IMR-90 (cell line): ENCODE data around the gene SREK1IP1. TPM values are rescaled to one million over a fixed set of nuclear protein-coding genes. Genes with fewer than 3 reads are reported as not detected.

Experiments
- ATAC-seq: fragments of 200-7000 bp; cut with Tn5 transposase; 2 replicates; pipeline ENCODE4 v1.9.1; 2020; ENCODE audit warnings: low read depth, mild to moderate bottlenecking, moderate library complexity
- BruUV-seq: library from RNA; stranded (reverse); fragments of 400-500 nt; replicated peaks from 2 replicates; lab custom pipeline; 2021; lab: Mats Ljungman, UMichigan
- CTCF ChIA-PET: fragments of 300-600 bp; formaldehyde crosslinking; extraction: SDS; loops from one replicate; lab custom pipeline; 2021; ENCODE audit warnings: antibody characterized with exemption; lab: Yijun Ruan, JAX
- POLR2A ChIA-PET: fragments of 300-600 bp; sonication (Branson Sonifier 250); formaldehyde crosslinking; loops from one replicate; lab custom pipeline; 2022; ENCODE audit warnings: antibody characterized with exemption; ENCODE audit not compliant: unreplicated experiment; lab: Charles Lee
- DNase-seq: peaks from one replicate; pipeline ENCODE4 v3.0.0; 2013
- H2AFZ ChIP-seq: replicated peaks from 2 replicates; pipeline ENCODE3; 2013; ENCODE audit warnings: low read length, mild to moderate bottlenecking; ENCODE audit not compliant: poor library complexity
- H2AK5ac ChIP-seq: 2 replicates; pipeline ENCODE4 v1.6.1; 2013; ENCODE audit warnings: low read depth, low read length, inconsistent platforms
- H2AK9ac ChIP-seq: replicated peaks from 2 replicates; pipeline ENCODE3; 2013; ENCODE audit warnings: mild to moderate bottlenecking, low read depth, low read length, moderate library complexity; ENCODE audit not compliant: poor library complexity
- H2BK120ac ChIP-seq: 2 replicates; pipeline ENCODE4 v1.6.1; 2013; ENCODE audit warnings: low read depth, low read length, inconsistent platforms
- H2BK15ac ChIP-seq: 3 replicates; pipeline ENCODE4 v1.6.1; 2013; ENCODE audit warnings: low read depth, low read length, inconsistent platforms
- H2BK20ac ChIP-seq: 2 replicates; pipeline ENCODE4 v1.6.1; 2013; ENCODE audit warnings: low read depth, mild to moderate bottlenecking, inconsistent platforms, low read length, moderate library complexity
- H2BK5ac ChIP-seq: 2 replicates; pipeline ENCODE4 v1.6.1; 2013; ENCODE audit warnings: mild to moderate bottlenecking, low read depth, low read length, inconsistent platforms; ENCODE audit not compliant: poor library complexity, severe bottlenecking
- H3K14ac ChIP-seq: replicated peaks from 2 replicates; pipeline ENCODE4 v1.6.1; 2013; ENCODE audit warnings: low read depth, low read length, inconsistent platforms
- H3K18ac ChIP-seq: 2 replicates; pipeline ENCODE4 v1.6.1; 2013; ENCODE audit warnings: low read depth, low read length, control low read depth
- H3K23ac ChIP-seq: 2 replicates; pipeline ENCODE4 v1.6.1; 2013; ENCODE audit warnings: low read depth, low read length, inconsistent platforms
- H3K27ac ChIP-seq: 2 replicates; pipeline ENCODE4 v1.5.1; 2013; ENCODE audit warnings: mild to moderate bottlenecking, control low read depth, low read length; ENCODE audit not compliant: insufficient read depth
- H3K27me3 ChIP-seq: 2 replicates; pipeline ENCODE4 v1.6.1; 2013; ENCODE audit warnings: low read length; ENCODE audit not compliant: control insufficient read depth, insufficient read depth
- H3K36me3 ChIP-seq: 2 replicates; pipeline ENCODE4 v1.6.1; 2013; ENCODE audit warnings: low read length, mixed read lengths; ENCODE audit not compliant: control insufficient read depth, insufficient read depth
- H3K4ac ChIP-seq: 2 replicates; pipeline ENCODE4 v1.6.1; 2013; ENCODE audit warnings: low read depth, low read length, inconsistent platforms
- H3K4me1 ChIP-seq: 2 replicates; pipeline ENCODE4 v1.6.1; 2013; ENCODE audit warnings: low read length, mixed read lengths; ENCODE audit not compliant: control insufficient read depth, insufficient read depth
- H3K4me2 ChIP-seq: 2 replicates; pipeline ENCODE4 v1.6.1; 2013; ENCODE audit warnings: low read depth, mild to moderate bottlenecking, control low read depth, low read length, moderate library complexity
- H3K4me3 ChIP-seq: 2 replicates; pipeline ENCODE4 v1.5.1; 2013; ENCODE audit warnings: low read depth, mild to moderate bottlenecking, control low read depth, low read length, moderate library complexity; ENCODE audit not compliant: insufficient read depth
- H3K56ac ChIP-seq: 2 replicates; pipeline ENCODE4 v1.6.1; 2013; ENCODE audit warnings: low read length, inconsistent platforms; ENCODE audit not compliant: insufficient read depth; ENCODE audit errors: extremely low read depth
- H3K79me1 ChIP-seq, 2 experiments: 2 replicates each; pipeline ENCODE4 v1.6.1; 2013; ENCODE audit warnings: low read length in 2 of 2, inconsistent platforms in 1 of 2, low read depth in 1 of 2
- H3K9ac ChIP-seq: 2 replicates; pipeline ENCODE4 v1.6.1; 2013; ENCODE audit warnings: low read depth, low read length, control low read depth
- H3K9me1 ChIP-seq: 2 replicates; pipeline ENCODE4 v1.6.1; 2013; ENCODE audit warnings: low read length, inconsistent platforms; ENCODE audit not compliant: insufficient read depth
- H3K9me3 ChIP-seq: 2 replicates; pipeline ENCODE4 v1.6.1; 2013; ENCODE audit warnings: low read length; ENCODE audit not compliant: control insufficient read depth, insufficient read depth
- H4K20me1 ChIP-seq: 2 replicates; pipeline ENCODE4 v1.6.1; 2013; ENCODE audit warnings: low read length, inconsistent platforms; ENCODE audit not compliant: insufficient read depth
- H4K5ac ChIP-seq: 2 replicates; pipeline ENCODE4 v1.6.1; 2013; ENCODE audit warnings: mild to moderate bottlenecking, low read depth, low read length, control low read depth
- H4K8ac ChIP-seq, 2 experiments: 2 replicates each; pipeline ENCODE4 v1.6.1; 2013; ENCODE audit warnings: low read depth in 2 of 2, low read length in 2 of 2, control low read depth in 1 of 2, inconsistent platforms in 1 of 2
- H4K91ac ChIP-seq: 2 replicates; pipeline ENCODE4 v1.6.1; 2013; ENCODE audit warnings: low read depth, low read length, inconsistent platforms; ENCODE audit not compliant: insufficient read depth
- MAFK ChIP-seq: IDR thresholded peaks from 2 replicates; pipeline ENCODE4 v1.6.1; 2012; ENCODE audit warnings: low read depth, low read length, improper control_type of control experiment
- POLR2A ChIP-seq: IDR thresholded peaks from 2 replicates; pipeline ENCODE4 v1.6.1; 2012; ENCODE audit warnings: mild to moderate bottlenecking, low read depth, low read length
- RFX5 ChIP-seq: IDR thresholded peaks from 2 replicates; pipeline ENCODE4 v1.8.0; 2012; ENCODE audit warnings: low read depth, mild to moderate bottlenecking, low read length, moderate library complexity
- SMC3 ChIP-seq: fragments of 150-350 bp; IDR thresholded peaks from 2 replicates; pipeline ENCODE4 v1.6.1; 2016; ENCODE audit warnings: low read depth, mild to moderate bottlenecking, antibody characterized with exemption, low read length, moderate library complexity
- dilution Hi-C: fragments of 300-500 bp; cut with HindIII; formaldehyde crosslinking; loops from one replicate; pipeline ENCODE4 v1.14.3; 2018; ENCODE audit warnings: low sequenced_read_pairs; ENCODE audit not compliant: unreplicated experiment
- in situ Hi-C: fragments of 300-500 bp; cut with MboI; formaldehyde crosslinking; loops from 3 replicates; pipeline ENCODE4 v1.14.3; 2019; ENCODE audit warnings: low sequenced_read_pairs, inconsistent platforms, mixed read lengths
- intact Hi-C: fragments of 100-400 bp; cut with micrococcal nuclease; formaldehyde crosslinking; loops from 2 replicates; pipeline ENCODE4 v1.10.0; 2022
- polyA plus RNA-seq, 3 experiments: library from polyadenylated mRNA; depleted of rRNA; stranded (reverse); fragments of >200 nt; gene quantifications; 2 replicates each; pipeline ENCODE4 v1.2.3, GENCODE V29; 2012; ENCODE audit warnings: low replicate concordance in 1 of 3
- total RNA-seq: library from RNA; depleted of rRNA; stranded (reverse); fragments of >200 nt; gene quantifications from 2 replicates; pipeline ENCODE4 v1.2.3, GENCODE V29; 2012
- TF ChIP-seq, protein P1 (sequence below): fragments of 150-350 bp; IDR thresholded peaks from 2 replicates; pipeline ENCODE4 v1.6.1; 2016; ENCODE audit warnings: low read depth, mild to moderate bottlenecking, low read length, moderate library complexity, borderline replicate concordance

The SREK1IP1 gene
- total and polyA plus RNA-seq, 2 of the 4 experiments (the other 2 are of a cell fraction): 3.3 to 6.5 TPM

DNA sequence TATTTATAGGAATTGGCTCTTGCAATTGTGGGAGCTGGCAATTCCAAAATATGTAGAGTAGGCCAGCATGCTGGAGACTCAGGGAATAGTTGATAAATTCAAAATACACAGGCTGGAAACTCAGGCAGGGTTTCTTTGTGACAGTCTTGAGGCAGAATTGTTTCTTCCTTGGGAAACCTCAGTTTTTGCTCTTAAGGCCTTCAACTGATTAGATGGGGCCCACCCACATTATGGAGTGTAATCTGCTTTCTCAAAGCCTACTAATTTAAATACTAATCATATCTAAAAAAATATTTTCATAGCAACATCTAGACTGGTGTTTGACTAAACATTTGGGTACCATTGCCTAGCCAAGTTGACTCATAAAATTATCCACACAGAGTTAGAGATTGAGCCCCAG lies 27.8 kb upstream of the SREK1IP1 start:
- no peaks in the 10 kb centered on the region for H3K27me3 ChIP-seq
- no peaks in the 10 kb centered on the region for H3K79me1 ChIP-seq
- 0 out of 2 replicates have a peak, but pooled peaks cover 2% of the 10 kb centered on the region for H3K36me3 ChIP-seq
- DNase-seq (no peak), ATAC-seq (no peak)
- no peak overlapping the region for H2BK5ac ChIP-seq
- H3K4me3 ChIP-seq: no peak overlapping the region
- H3K9me3 ChIP-seq: no peaks in the 10 kb centered on the region
- peaks cover 2% of the 10 kb centered on the region for H3K4me1 ChIP-seq
- H3K23ac ChIP-seq: no peak overlapping the region
- BruUV-seq: no TSS peak
- H3K9ac ChIP-seq: no peak overlapping the region
- H3K56ac ChIP-seq: no peak overlapping the region
- peaks cover 3% of the 10 kb centered on the region; the same call in 1 of the 2 replicates for H3K9me1 ChIP-seq
- TF ChIP-seq POLR2A: no peak
- no peak for TF ChIP-seq SMC3
- TF ChIP-seq, protein P1, sequence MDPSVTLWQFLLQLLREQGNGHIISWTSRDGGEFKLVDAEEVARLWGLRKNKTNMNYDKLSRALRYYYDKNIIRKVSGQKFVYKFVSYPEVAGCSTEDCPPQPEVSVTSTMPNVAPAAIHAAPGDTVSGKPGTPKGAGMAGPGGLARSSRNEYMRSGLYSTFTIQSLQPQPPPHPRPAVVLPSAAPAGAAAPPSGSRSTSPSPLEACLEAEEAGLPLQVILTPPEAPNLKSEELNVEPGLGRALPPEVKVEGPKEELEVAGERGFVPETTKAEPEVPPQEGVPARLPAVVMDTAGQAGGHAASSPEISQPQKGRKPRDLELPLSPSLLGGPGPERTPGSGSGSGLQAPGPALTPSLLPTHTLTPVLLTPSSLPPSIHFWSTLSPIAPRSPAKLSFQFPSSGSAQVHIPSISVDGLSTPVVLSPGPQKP: no peak
- no peak for TF ChIP-seq RFX5
- no peak for TF ChIP-seq MAFK
- H3K27ac ChIP-seq: no peak overlapping the region
- H4K20me1 ChIP-seq: no peaks in the 10 kb centered on the region
- intact Hi-C loops (no loop called here), dilution Hi-C loops (no loop called here), in situ Hi-C loops (loop anchor here (25.0 kb wide), 1 partner anchor 559 kb away; no protein-coding TSS in a partner anchor)
- no peak overlapping the region for H2AK5ac ChIP-seq
- H3K4ac ChIP-seq: no peak overlapping the region
- no peak overlapping the region for H4K91ac ChIP-seq
- H2BK120ac ChIP-seq: no peak overlapping the region
- H4K8ac ChIP-seq: no peak overlapping the region
- no peak overlapping the region for H2BK15ac ChIP-seq
- H2AK9ac ChIP-seq: no peak overlapping the region
- no peak overlapping the region for H2BK20ac ChIP-seq
- CTCF ChIA-PET: no interaction called here
- no peak overlapping the region for H2AFZ ChIP-seq
- no peak overlapping the region for H3K4me2 ChIP-seq
- no peak overlapping the region for H3K14ac ChIP-seq
- H3K18ac ChIP-seq: no peak overlapping the region
- no peak overlapping the region for H4K5ac ChIP-seq
- POLR2A ChIA-PET: no interaction called here
